NCI-H1105 (cell line): ENCODE data around the gene IGSF3.
"Not testable (repeated sequence)": the region's sequence is repeated elsewhere in the genome, so short reads cannot be mapped to it uniquely, and the experiment has no call there.

Source experiments
- DNase-seq: peaks from one replicate; lab custom pipeline; 2025; lab: John Stamatoyannopoulos, UW

Gene IGSF3

GRCh38 chr1:116629441-116629840, 38.1 kb downstream of the IGSF3 start:
- DNase-seq, result not testable (repeated sequence)

- no peak for DNase-seq
These were observed 39.1 kb downstream of the IGSF3 start for GRCh38 chr1:116628448-116628847.

- not testable (repeated sequence) for DNase-seq
These were observed 40.2 kb downstream of the IGSF3 start for GRCh38 chr1:116627357-116627756.

- not testable (repeated sequence) for DNase-seq
These were observed 40.6 kb downstream of the IGSF3 start for GRCh38 chr1:116626915-116627314.

- not testable (repeated sequence) for DNase-seq
These were observed 42.4 kb downstream of the IGSF3 start for GRCh38 chr1:116625155-116625554.

GRCh38 chr1:116624040-116624439, 43.5 kb downstream of the IGSF3 start:
- DNase-seq, result no peak

GRCh38 chr1:116622496-116622895, 45.0 kb downstream of the IGSF3 start:
- DNase-seq, result not testable (repeated sequence)

- DNase-seq, result not testable (repeated sequence)
These were observed 45.8 kb downstream of the IGSF3 start for GRCh38 chr1:116621756-116622155.

- not testable (repeated sequence) for DNase-seq
These were observed 47.1 kb downstream of the IGSF3 start for GRCh38 chr1:116620392-116620791.

- DNase-seq, result not testable (repeated sequence)
These were observed 48.4 kb downstream of the IGSF3 start for GRCh38 chr1:116619106-116619505.

GRCh38 chr1:116617808-116618207, 49.7 kb downstream of the IGSF3 start:
- DNase-seq, result not testable (repeated sequence)

GRCh38 chr1:116613825-116614224, 53.7 kb downstream of the IGSF3 start:
- not testable (repeated sequence) for DNase-seq

GRCh38 chr1:116609801-116610371, 57.6 kb downstream of the IGSF3 start:
- not testable (repeated sequence) for DNase-seq

- DNase-seq, result not testable (repeated sequence)
These were observed 58.7 kb downstream of the IGSF3 start for GRCh38 chr1:116608841-116609240.

GRCh38 chr1:116608151-116608550, 59.4 kb downstream of the IGSF3 start:
- DNase-seq, result not testable (repeated sequence)

- not testable (repeated sequence) for DNase-seq
These were observed 60.1 kb downstream of the IGSF3 start for GRCh38 chr1:116607463-116607862.

GRCh38 chr1:116606067-116606466, 61.5 kb downstream of the IGSF3 start:
- DNase-seq, result not testable (repeated sequence)

- DNase-seq, result no peak
These were observed 62.2 kb downstream of the IGSF3 start for GRCh38 chr1:116605315-116605714.

GRCh38 chr1:116604408-116604807, 63.1 kb downstream of the IGSF3 start:
- DNase-seq, result not testable (repeated sequence)

GRCh38 chr1:116603646-116604045, 63.9 kb downstream of the IGSF3 start:
- not testable (repeated sequence) for DNase-seq

GRCh38 chr1:116599369-116599768, 68.2 kb downstream of the IGSF3 start:
- not testable (repeated sequence) for DNase-seq

- DNase-seq, result not testable (repeated sequence)
These were observed 69.0 kb downstream of the IGSF3 start for GRCh38 chr1:116598420-116599036.

- DNase-seq, result not testable (repeated sequence)
These were observed 70.1 kb downstream of the IGSF3 start for GRCh38 chr1:116597388-116597787.
